ENCODE measurements around the gene URB2.
A peak's percentile ranks its signal among the peaks of the same experiment; 100 is the strongest.
"Not testable (repeated sequence)": the region's sequence is repeated elsewhere in the genome, so short reads cannot be mapped to it uniquely, and the experiment has no call there.

The URB2 gene

GRCh38 chr1:229625915-229626831, at the start of gene URB2, which contains the start of gene TAF5L:
Gene URB2, plus strand, starts transcription at chr1:229626247. Its CDS starts 1,387 bp downstream, at chr1:229627634.
Gene TAF5L, minus strand, starts transcription at chr1:229626122. Its CDS starts 11,640 bp downstream, at chr1:229614482.
- DNase-seq = peak; percentile 84

DNA sequence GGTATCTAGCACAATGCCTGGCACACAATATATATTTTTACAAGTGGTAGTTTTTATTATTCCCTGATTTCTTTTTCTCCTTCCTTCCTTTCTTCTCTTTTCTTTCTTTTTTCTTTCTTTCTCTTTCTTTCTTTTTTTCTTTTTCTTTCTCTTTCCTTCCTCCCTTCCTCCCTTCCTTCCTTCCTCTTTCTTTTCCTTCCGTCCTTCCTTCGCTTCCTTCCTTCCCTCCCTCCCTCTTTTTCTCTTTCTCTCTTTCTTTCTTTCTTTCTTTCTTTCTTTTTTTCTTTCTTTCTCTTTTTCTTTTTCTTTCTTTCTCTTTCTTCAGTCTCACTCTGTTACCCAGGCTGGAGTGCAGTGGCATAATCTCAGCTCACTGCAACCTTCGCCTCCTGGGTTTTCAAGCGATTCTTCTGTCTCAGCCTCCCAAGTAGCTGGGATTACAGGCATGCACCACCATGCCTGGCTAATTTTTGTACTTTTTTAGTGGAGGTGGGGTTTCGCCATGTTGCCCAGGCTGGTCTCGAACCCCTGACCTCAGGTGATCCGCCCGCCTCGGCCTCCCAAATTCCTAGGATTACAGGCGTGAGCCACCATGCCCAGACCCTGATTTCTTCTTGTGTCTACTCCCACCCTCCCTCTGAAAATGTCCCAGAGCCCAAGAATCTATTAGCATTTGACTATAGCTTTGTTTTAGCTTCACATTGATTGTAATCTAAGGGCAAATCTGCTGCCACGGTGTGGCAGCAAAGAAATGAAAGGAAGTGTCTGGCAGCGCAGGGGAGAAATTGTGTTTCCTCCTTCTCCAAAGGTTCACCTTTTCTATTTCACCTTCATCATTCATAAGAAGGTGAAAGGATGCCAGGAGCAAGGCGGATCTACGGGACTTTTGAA, 47.6 kb upstream of the URB2 start:
- no peak for DNase-seq

GRCh38 chr1:229579059-229579673, 46.9 kb upstream of the URB2 start:
- DNase-seq = no peak

DNA sequence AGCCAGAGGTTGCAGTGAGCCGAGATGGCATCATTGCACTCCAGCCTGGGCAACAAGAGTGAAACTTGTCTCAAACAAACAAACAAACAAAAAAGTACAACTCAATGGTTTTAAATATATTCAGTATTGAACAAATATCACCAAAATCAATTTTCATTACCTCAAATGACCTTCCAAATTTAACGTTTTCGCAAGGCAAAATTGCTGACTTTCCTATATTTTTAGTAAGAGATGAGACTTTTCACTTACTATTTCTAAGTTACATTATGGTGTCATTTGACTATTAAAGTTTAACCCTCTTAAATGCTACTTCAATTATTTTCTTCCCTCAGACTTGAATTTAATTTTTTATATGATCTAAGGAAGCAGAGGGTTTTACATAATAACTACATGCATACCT, 44.6 kb upstream of the URB2 start:
- no peak for DNase-seq

DNA sequence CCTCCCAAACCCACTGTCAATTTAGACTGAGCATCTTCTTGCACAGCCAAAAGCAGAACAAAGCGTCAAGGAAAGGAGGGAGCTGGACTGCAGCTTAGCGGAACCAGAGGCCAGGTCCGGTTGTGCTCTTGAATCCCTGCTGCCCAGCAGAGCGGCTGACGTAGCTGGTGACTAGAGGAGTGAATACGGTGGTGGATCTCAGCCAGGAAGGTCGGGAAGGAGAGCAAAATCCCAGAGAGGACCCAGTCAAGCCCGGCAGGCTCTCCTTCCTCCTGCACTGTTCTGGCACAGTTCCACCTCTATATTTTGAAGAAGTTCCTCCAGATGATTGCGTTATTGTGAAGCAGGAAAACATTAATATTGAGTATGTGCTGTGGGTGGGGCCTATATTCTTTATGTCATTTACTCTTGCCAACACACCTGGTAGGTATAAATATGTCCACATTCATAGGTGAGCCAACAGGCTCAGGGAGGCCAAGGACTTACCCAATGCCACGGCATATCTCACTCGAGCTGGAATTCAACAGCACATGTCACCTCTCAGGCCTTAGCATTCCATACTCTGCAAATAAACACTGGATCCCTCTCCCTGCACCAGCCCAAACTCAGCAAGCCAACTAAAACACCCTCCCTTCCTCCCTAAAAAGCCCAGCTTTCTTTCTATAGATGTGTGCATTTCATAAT, 43.9 kb upstream of the URB2 start:
- no peak for DNase-seq

DNA sequence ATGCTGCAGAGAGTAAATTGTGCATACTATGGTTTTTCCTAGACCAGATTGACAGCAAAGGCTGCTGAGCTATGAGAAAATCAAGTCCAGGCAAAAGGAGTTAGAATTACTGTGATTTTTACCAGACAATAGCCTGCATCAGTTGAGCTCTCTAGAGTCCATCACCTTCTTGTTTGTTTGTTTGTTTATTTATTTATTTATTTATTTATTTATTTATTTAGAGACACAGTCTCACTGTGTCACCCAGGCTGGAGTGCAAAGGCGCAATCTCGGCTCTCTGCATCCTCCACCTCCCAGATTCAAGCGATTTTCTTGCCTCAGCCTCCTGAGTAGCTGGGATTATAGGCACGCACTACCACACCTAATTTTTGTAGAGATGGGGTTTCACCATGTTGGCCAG, 43.3 kb upstream of the URB2 start:
- DNase-seq = no peak

DNA sequence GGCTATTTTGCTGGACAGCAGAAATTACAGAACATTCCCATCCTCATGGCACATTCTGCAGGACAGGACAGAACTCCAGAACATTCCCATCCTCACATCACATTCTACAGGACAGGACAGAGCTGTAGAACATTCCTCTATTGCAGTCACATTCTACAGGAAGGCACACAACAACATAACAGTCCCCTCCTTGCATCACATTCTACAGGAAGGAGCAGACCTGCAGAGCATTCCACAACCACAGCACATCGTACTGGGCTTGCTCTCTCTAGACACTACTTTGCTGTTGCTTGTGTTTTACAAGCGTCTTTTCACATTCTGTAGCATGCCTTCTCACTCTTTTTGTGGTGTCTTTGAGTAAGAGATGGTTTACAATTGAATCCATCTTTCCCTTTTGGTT, 40.7 kb upstream of the URB2 start:
- DNase-seq = no peak

- no peak for DNase-seq
Measured at GRCh38 chr1:229590119-229590518, 35.9 kb upstream of the URB2 start.

GRCh38 chr1:229593800-229594199, 32.2 kb upstream of the URB2 start:
- DNase-seq = no peak

DNA sequence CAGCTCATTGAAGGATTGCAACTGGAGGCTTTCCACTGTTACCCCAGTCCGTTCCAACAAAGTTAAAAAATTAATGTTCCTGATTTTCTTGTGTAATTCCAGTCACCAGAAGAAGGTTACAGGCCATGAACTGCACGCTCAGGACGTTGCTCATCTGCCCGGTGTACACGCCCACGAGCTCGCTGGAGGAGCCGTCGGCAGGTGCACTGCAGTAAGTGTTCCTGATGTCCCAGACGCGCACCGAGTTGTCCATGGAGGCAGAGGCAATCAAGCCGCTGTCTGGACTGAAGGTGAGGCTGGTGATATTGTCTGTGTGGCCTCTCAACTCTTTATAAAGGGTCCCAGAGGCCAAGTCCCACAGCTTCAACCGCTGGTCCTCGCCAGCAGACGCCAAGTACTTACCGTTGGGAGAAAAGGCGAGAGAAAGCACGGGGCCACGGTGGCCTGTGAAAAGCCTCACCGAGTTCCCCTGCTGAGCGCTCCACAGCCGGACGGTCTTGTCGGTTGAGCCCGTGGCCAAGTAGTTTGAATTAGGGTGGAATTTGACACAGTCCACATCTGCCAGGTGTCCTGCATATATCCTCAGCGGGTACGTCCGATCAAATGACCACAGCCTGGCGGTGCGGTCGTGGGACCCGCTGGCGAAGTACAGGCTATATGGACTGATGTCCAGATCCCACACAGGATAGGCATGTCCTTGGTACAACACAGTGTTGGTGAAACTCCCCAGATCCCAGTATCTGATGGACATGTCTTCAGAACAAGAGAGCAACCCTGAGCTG, 31.6 kb upstream of the URB2 start:
- DNase-seq = no peak

DNA sequence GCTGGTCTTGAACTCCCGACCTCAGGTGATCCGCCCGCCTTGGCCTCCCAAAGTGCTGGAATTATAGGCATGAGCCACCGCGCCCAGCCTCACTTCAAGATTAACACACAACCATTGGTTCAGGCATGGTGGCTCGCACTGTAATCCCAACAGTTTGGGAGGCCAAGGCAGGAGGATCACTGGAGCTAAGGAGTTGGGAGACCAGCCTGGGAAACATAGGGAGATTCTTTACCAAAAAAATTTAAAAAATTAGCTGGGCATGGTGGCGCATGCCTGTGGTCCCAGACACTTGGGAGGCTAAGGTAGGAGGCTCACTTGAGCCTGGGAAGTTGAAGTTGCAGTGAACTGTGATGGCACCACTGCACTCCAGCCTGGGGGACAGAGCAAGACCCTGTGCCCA, 30.2 kb upstream of the URB2 start:
- not testable (repeated sequence) for DNase-seq

DNA sequence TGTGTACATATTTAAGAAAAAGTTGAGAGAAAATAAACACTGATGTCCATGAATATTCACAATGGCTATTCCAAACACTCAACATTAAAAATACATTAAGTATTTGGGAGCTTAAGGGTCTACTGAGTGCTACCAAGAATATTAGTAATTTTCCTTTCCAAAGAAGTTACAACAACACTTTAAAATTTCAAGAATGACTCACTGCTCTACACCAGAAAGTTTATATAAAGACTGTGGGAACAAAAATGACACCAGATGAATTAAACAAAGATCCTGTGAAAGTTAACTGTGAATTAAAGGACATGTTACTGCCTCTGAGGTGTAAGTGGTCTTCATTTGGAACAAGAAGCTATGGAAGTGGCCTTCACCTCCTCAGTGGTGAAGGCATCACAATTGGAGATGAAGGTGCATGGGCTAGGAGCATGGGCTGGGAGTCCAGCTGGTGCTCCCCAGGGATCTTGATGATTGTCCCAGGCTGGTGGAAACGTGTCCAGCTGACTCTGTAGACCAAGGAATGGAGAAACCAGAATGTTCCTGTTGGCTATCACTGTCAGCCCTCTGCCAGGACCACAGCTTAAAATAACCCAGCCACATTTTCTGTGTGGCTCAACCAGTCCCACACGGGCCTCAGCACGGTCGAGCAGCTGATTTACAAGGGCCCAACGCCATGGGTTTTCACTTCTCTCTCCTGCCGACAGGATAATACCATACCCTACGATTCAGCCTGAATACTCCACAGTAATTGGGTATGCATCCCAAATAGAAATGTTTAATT, 28.9 kb upstream of the URB2 start:
- no peak for DNase-seq

DNA sequence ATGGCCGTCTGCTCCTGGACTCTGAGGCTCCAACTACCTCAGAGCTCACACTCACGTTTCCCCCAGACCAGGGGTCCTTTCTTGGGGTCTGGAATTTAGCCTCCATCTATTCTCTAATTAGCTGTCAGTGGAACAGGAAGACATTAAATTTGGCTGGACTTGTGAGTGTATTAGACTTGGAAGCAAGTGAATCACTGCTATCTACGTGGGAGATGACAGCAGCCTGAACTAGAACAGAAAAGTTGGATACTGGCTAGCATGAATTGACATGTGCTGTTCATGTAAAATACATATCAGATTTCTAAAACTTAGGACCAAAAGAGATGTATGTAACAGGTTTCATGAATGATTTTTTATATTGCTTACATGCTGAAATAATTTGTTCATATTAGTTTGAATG, 28.2 kb upstream of the URB2 start:
- DNase-seq = no peak

DNA sequence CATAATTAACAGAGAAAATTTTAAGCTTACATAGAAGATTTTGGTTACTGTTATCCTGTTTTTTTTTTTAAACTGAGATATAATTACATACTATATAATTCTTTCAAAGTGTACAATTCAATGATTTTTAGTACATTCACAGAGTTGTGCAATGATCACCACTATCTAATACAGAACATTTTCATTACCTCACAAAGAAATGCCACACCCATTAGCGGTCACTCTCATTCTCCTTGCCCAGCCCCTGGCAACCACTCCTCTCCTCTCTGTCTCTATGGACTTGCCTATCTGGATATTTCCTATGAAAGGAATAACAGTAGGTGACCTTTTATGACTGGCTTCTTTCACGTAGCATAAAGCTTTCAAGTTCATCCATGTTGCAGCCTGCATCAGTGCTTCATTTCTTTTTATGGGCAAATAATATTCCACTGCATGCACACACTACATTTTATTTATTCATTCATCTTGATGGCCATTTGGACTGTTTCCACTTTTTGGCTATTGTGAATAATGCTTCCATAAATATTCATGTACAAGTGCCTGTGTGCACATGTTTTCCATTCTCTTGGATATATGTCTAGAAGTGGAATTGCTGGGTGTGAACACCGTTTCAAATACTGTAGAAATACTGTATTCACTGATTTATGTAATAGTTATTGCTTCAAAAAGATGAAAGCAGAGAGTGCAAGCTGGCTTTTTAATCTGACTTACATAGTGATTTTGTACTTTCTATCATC, 26.7 kb upstream of the URB2 start:
- no peak for DNase-seq

GRCh38 chr1:229600229-229600628, 25.8 kb upstream of the URB2 start:
- no peak for DNase-seq

- no peak for DNase-seq
Measured at GRCh38 chr1:229603371-229604005, 22.6 kb upstream of the URB2 start.

DNA sequence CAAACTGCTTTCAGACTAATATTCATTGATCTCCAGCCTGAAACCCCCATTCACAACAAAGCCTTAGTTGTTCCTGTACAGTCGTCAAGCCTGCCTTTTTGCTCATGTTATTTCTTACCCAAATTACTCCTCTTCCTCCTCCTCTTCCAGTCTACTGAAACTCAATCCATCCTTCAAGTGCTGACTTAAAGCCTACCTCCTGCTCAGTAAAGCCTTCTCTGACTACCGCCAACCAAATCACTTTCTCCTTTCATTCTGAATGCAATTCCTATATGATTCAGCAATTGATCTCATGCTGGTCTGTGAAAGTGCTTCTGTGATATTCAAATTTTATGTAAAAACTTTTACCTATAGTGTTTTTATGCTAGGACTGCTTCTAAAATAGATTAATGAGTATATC, 18.7 kb upstream of the URB2 start:
- DNase-seq = no peak

- DNase-seq = no peak
Measured at GRCh38 chr1:229608590-229608989, 17.5 kb upstream of the URB2 start.

GRCh38 chr1:229613938-229614337, 12.1 kb upstream of the URB2 start:
- no peak for DNase-seq

DNA sequence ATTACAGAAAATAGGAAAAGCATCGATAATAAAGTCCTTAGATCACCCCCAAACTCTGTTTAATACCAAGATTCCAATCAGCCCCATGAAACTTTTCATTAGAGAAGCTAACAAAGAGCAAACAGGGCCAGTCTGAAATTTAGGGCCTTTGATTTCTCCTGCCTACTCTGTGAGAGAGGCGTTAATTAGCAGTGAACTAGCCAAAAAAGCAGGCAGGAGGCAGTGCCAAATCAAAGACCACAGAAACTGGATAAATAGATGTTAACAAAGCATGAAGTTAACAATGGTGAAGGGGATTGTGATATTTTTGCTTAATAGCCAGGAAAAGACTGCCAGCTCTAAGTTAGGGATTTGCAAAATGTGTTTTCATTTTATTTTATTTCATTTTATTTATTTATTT, 11.3 kb upstream of the URB2 start:
- DNase-seq = no peak
